GM18861 (cell line): ENCODE measurements around the gene MYL6.
"Not testable (repeated sequence)": the region's sequence is repeated elsewhere in the genome, so short reads cannot be mapped to it uniquely, and the experiment has no call there.

Experiments used
- ATAC-seq: cut with Tn5 transposase; IDR thresholded peaks from one replicate; pipeline ENCODE4 v1.9.1; 2021; ENCODE audit not compliant: unreplicated experiment

The MYL6 gene

GRCh38 chr12:56158029-56158925 lies at the start of gene MYL6:
TSS of gene MYL6 (plus strand) at chr12:56158359. CDS start at chr12:56158402, 43 bp downstream.
- ATAC-seq: peak; percentile 81

DNA sequence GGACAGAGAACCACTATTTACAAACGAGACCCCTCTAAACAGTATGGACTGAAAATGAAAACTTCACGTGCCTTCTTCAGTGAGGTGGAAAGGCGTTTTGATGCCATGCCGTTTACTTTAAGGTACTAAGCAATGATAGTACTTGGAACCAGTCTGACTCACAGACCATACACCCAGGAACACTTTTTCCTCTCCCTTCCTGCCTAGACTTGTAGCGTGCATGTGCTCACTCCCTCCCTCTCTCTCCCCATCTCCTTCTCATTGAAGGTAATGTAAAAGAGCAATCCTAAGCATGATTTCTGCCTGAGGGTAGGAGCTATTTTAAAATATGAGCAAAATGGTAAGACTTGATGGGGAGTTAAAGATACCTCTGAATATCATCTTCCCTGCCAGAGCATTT lies 47.6 kb upstream of the MYL6 start:
- no peak for ATAC-seq

DNA sequence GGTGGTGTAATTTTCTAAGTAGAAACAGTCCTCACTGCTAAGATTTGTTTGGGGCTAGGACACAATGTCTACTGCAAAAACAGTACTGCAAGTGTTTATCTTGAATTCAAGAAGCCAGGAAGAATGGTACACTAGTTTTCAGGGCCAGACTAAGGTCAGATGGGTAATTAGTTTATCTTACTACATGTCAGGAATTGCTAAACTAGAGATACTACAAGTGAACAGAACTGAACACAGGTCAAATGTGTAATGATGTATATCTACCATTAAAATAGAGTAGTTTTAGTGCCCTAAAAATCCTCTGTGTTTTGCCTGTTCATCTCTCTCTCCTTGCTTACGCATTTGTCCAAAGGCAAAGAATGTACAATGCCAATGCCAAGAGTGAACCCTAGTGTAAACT lies 44.1 kb upstream of the MYL6 start:
- ATAC-seq: no peak

- no peak for ATAC-seq
Observed at GRCh38 chr12:56115329-56115728, 42.8 kb upstream of the MYL6 start.

GRCh38 chr12:56116267-56117081 lies 41.7 kb upstream of the MYL6 start, which contains the start of gene RPL41:
TSS of gene RPL41 (plus strand) at chr12:56116633.
- ATAC-seq: peak; percentile 34

- ATAC-seq: not testable (repeated sequence)
Observed at GRCh38 chr12:56117082-56117706, 41.0 kb upstream of the MYL6 start.

- ATAC-seq: peak; percentile 86
Observed at GRCh38 chr12:56117778-56118687, 40.1 kb upstream of the MYL6 start, which contains the start of gene ZC3H10. TSS of gene ZC3H10 (plus strand) at chr12:56118266. CDS start at chr12:56120563, 2,297 bp downstream.

GRCh38 chr12:56118688-56119357 lies 39.3 kb upstream of the MYL6 start:
- ATAC-seq: no peak

DNA sequence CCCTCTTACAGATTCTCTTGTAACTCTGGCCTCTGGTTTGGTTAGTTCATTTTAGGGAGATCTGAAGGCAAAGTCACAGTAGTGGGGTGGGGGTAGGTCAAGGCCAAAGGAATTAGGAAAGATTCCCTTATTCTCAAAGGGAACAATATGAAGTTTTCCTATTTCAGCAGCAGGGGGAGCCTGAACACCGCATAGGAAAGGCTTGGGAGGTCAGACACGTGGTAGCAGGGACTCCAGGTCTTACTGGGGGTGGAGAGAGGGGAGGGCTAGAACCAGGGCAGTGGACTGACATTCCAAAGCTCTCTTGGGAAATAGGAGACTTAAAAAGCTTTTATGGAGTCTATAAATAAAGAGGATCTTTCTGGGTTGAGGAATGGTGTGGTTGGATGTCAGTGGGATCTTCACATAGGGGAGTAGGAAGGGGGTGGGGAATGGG lies 38.8 kb upstream of the MYL6 start:
- no peak for ATAC-seq

DNA sequence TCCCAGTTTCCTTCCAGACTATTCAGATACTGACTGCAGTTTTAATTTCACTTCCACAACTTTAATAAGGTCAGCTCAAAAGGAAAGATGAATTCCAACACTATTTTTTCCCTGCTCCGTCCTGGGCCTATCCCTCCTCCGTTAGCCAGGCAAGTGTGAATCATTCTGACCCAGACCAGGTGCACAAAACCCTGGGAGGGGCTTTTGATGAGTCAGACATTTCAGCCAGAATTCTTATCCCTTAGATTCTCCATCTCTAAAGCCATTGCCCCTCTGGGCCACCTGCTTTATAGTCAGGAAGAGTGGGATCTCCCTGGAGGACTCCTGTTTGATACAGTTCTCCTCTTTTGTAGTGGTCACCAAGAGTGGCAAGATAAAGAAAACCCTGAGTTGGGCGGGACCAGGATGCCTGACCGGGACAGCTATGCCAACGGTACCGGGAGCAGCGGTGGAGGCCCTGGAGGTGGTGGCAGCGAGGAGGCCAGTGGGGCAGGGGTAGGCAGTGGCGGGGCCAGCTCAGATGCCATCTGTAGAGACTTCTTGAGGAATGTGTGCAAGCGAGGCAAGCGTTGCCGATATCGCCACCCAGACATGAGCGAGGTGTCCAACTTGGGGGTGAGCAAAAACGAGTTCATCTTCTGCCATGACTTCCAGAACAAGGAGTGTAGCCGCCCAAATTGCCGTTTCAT lies 37.9 kb upstream of the MYL6 start:
- ATAC-seq: no peak

GRCh38 chr12:56121204-56121870 lies 36.8 kb upstream of the MYL6 start:
- no peak for ATAC-seq

DNA sequence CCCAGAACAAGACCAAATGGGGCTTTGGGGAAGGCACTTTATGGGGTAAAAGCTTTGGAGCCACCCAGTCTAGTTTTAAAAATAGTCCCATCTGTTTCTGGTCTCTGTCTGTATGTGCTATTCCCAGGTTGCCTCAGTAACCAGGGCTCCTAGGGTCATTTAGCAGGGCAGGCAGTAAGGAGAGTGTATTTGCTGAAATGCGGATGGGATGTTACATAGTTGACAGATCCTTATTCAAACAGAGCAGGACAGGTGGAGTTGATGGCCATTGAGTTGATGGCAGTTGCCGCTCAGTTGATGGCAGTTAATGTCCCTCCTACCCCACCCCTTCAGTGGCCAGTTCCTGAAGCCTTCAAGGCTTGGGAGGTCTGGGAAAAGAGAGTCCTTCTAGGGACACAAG lies 35.5 kb upstream of the MYL6 start:
- no peak for ATAC-seq

DNA sequence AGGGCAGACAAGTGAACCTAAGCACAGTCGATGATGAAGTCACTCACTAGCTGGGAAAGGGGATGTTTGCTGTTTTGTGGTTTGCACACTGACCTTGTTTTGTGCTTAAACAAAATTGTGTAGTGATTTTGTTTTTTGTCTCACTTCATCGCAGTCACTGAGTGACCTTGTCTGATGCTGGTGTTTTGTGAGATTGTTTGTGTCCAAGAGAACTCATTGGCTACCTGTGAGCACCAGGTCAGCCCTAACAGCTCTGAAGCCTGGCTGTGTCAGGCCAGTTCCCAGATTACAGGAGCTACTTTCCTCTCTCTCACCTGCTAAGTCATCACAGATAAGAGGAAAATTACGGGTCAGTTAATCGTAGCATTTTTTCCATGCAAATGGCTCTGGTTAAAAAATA lies 34.0 kb upstream of the MYL6 start:
- ATAC-seq: no peak

- ATAC-seq: no peak
Observed at GRCh38 chr12:56126732-56127239, 31.4 kb upstream of the MYL6 start.

DNA sequence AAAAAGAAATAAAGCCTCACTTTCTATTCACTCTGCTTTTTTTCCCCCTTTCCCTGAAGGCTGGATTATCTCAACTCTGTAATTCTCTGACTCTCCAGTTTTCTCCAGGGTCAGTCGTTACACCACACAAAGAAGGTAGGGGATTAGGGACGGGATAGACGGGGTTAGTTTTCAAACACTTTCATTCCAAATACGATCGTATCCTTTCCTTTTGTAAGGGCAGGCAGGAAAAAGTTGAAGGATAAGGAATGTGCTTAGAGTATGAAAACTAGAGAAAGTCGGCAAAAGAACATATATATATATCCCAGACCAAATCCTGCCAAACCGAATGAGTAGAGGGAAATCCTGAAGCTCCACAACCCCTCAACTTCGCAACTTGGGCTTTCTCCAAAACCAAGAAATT lies 30.7 kb upstream of the MYL6 start:
- no peak for ATAC-seq

DNA sequence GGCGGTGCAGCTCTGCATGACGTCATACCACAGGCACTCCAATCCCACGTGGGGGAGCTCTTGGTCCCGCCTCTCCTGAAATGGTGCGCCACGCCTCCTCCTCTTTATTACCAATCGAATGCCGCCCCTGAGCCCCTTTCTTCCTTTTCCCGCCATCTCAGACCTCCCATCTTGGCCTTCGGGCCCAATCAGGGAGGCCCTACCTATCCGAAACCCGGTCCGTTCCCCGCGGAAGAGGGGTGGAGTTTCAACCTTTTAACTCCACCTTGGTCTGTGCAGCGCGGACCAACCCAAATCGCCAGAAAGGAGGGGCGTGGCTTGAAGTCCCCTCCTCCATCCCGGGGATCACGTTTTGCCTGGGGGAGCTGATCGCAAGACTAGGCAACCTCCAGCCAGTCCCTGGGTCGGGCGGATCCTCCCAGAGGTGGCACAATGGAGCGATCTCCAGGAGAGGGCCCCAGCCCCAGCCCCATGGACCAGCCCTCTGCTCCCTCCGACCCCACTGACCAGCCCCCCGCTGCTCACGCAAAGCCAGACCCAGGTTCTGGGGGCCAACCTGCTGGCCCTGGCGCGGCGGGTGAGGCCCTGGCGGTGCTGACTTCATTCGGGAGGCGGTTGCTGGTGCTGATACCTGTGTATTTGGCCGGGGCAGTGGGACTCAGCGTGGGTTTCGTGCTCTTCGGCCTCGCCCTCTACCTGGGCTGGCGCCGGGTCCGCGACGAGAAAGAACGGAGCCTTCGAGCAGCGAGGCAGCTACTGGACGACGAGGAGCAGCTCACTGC lies 30.1 kb upstream of the MYL6 start, which contains the start of gene ESYT1:
Gene ESYT1, plus strand, starts transcription at position 380 of the 782 bp plus-strand sequence. Its CDS starts 53 bp downstream, at position 433.
- peak; percentile 84 for ATAC-seq

DNA sequence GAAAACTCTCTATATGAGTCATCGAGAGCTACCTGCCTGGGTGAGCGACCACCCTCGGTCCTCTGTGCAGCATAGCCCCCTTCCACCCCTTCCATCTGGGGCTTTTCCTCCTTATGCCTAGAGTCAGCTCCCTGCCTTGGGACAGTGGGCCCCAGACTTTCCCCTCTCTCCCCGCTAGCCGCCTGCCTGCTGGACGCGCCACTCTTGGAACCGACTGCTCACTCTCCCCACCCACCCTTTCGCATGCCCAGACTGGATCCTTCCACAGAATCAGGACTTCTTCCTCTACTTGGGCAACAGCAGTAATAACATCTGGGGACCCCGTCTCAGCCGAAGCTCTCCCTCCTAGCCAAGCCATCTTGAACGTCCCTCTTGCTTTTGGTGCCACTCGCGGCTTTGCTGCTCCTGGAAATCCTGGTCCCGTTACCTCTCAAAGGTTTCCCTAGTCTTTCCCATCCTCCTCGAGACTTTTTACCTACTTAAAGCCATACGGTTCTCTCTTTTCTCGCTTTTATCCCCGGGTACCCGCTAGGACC lies 29.4 kb upstream of the MYL6 start:
- no peak for ATAC-seq
